ENCODE results near the gene C20orf204. TPM values are rescaled to one million over a fixed set of nuclear protein-coding genes. Genes with fewer than 3 reads are reported as not detected.

C20orf204 gene
- total and polyA plus RNA-seq, 2 of the 4 experiments (the other 2 are of a cell fraction) = 0.09 to 0.18 TPM

- H3K9ac ChIP-seq (ENCODE audit: low read depth, low read length) = no peak overlapping the region
- H4K8ac ChIP-seq (ENCODE audit: low read depth in 2 of 2, low read length in 2 of 2) = no peak overlapping the region
- H2AFZ ChIP-seq (replicated peaks; ENCODE audit: low read length, poor library complexity) = no peak overlapping the region
- ChIA-PET CTCF (no interaction called here), POLR2A (ENCODE audit: unreplicated experiment) (no interaction called here)
- no TSS peak for BruUV-seq (replicated peaks)
- peaks cover 30 to 56% of the 10 kb centered on the region in 2 experiments for H3K79me1 ChIP-seq (ENCODE audit: low read depth in 1 of 2, low read length in 2 of 2)
- peaks cover 13% of the 10 kb centered on the region; the same call in 1 of the 2 replicates for H3K4me1 ChIP-seq (ENCODE audit: control insufficient read depth, insufficient read depth, low read length)
- H3K56ac ChIP-seq (ENCODE audit: extremely low read depth, insufficient read depth, low read length) = no peak overlapping the region
- no peak for TF ChIP-seq RCOR1 (IDR thresholded peaks at IDR 0.05; ENCODE audit: insufficient replicate concordance, low read length)
- peak; percentile 51 for TF ChIP-seq CEBPB (IDR thresholded peaks at IDR 0.05; ENCODE audit: low read depth, low read length)
- peak; percentile 48 for DNase-seq
- peaks cover 48% of the 10 kb centered on the region for H3K36me3 ChIP-seq (ENCODE audit: control insufficient read depth, insufficient read depth, low read length)
- no peaks in the 10 kb centered on the region for H3K9me3 ChIP-seq (ENCODE audit: control insufficient read depth, insufficient read depth, low read length)
- peak; percentile 98 for ATAC-seq (ENCODE audit: low read depth)
- H3K23ac ChIP-seq (ENCODE audit: low read depth, low read length) = no peak overlapping the region
- no peak overlapping the region for H3K4ac ChIP-seq (ENCODE audit: low read depth, low read length)
- no peaks in the 10 kb centered on the region for H3K27me3 ChIP-seq (ENCODE audit: control insufficient read depth, insufficient read depth, low read length)
- no peak overlapping the region for H2AK5ac ChIP-seq (ENCODE audit: low read depth, low read length)
- H2AK9ac ChIP-seq (replicated peaks; ENCODE audit: low read depth, low read length, poor library complexity) = no peak overlapping the region
- H2BK20ac ChIP-seq (ENCODE audit: low read depth, low read length) = no peak overlapping the region
- dilution Hi-C loops (cut with HindIII; ENCODE audit: low sequenced_read_pairs, unreplicated experiment) (no loop called here), in situ Hi-C loops (cut with MboI; ENCODE audit: low sequenced_read_pairs) (no loop called here), intact Hi-C loops (cut with micrococcal nuclease) (no loop called here)
- H3K4me2 ChIP-seq (ENCODE audit: low read depth, low read length) = no peak overlapping the region; the same call in 1 of the 2 replicates
- H2BK5ac ChIP-seq (ENCODE audit: low read depth, low read length, poor library complexity, severe bottlenecking) = no peak overlapping the region
- H3K4me3 ChIP-seq (ENCODE audit: insufficient read depth, low read depth, low read length) = no peak overlapping the region
- 84% methylated on average over 5 of the region's 8 CpGs; no CpG with 5 or more reads in 1 of the 2 experiments for whole genome bisulfite sequencing, 2 experiments (ENCODE audit: extremely low coverage in 2 of 2, insufficient read length in 1 of 2)
- H3K9me1 ChIP-seq (ENCODE audit: insufficient read depth, low read length) = peaks cover 13% of the 10 kb centered on the region
- no peak overlapping the region for H4K5ac ChIP-seq (ENCODE audit: low read depth, low read length)
- H3K18ac ChIP-seq (ENCODE audit: low read depth, low read length) = no peak overlapping the region; the same call in 1 of the 2 replicates
- H3K14ac ChIP-seq (replicated peaks; ENCODE audit: low read depth, low read length) = no peak overlapping the region
- no peak overlapping the region for H2BK15ac ChIP-seq (ENCODE audit: low read depth, low read length)
- H4K91ac ChIP-seq (ENCODE audit: insufficient read depth, low read depth, low read length) = no peak overlapping the region
- H4K20me1 ChIP-seq (ENCODE audit: insufficient read depth, low read length) = peaks cover 20% of the 10 kb centered on the region
- H2BK120ac ChIP-seq (ENCODE audit: low read depth, low read length) = no peak overlapping the region
- H3K27ac ChIP-seq (ENCODE audit: insufficient read depth, low read length) = peak overlapping the region; percentile 66; the same call in 1 of the 2 replicates
These were observed 25.2 kb upstream of the C20orf204 start for GRCh38 chr20:64010711-64011237.

Measured in IMR-90 (cell line).